Raji (cell line): Measurements from ENCODE around the gene DDX3X.

Experiments
- POLR2A ChIP-seq: IDR thresholded peaks from 2 replicates; pipeline ENCODE4 v1.6.1; 2011; ENCODE audit warnings: low read depth, low read length, control low read depth; ENCODE audit not compliant: insufficient read depth

Gene DDX3X

GRCh38 chrX:41333744-41334362 lies at the start of gene DDX3X:
Gene DDX3X (plus strand): TSS chrX:41334162. CDS start chrX:41334253, 91 bp downstream.
- TF ChIP-seq POLR2A = peak; percentile 99

- TF ChIP-seq POLR2A = no peak
These were observed 45.3 kb upstream of the DDX3X start for GRCh38 chrX:41288641-41289040.

- TF ChIP-seq POLR2A = no peak
These were observed 44.9 kb upstream of the DDX3X start for GRCh38 chrX:41289095-41289494.

DNA sequence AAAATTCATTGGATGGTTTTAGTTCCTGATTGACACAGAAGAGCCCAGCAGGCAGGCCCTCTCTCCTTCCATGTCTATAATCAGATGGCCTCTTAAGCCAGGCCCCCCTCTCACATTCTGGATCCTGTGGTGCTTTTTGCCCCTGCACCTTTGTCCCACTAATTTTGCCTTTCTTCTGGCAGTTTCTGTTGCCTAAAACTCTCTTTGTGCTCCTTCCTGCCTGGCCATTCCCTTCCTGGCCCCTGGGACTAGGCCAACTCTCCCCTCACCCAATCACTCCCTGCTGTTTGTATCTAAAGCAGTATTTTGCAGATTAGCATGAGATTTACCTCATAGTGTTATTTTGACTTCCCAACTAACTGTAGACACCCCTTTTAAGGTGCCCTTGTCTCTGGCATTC lies 42.7 kb upstream of the DDX3X start:
- TF ChIP-seq POLR2A = no peak

DNA sequence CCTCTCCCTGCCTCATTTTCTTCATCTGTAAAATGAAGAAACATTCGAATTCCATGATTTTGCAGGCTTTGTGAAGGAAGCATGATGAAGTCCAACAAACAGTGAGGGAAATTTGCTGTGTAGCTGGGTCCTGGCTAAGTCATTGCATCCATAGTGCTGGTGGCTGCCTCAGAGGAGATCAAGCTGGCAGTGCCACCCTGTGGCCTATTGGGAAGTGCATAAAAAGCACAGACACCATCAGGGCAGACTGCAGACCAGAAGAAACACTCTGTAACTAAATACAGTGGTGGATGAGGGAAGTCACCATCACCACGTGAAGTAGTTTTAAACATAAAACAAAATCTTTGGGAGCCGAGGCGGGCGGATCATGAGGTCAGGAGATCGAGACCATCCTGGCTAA lies 40.7 kb upstream of the DDX3X start:
- TF ChIP-seq POLR2A = no peak

GRCh38 chrX:41300758-41301437 lies 33.1 kb upstream of the DDX3X start:
- TF ChIP-seq POLR2A = no peak

DNA sequence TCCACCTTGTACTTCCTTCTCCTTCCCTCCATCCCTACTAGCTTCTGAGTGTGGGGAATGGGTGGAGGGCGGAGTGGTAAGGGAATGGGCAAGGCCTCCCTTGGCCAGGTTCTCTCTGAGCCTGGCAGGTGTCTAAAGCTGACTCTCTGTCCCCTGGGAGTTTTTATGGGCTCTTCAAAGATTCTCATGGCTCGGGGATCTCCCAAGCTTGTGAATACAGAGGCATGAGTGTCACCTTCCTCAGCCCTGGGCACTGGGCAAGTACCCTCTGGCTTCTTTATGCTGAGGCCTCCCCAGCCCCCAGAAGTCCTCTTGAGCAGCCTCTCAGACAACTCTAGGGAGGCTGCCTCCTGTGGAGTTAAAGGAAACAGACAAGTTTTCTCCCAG lies 32.5 kb upstream of the DDX3X start:
- TF ChIP-seq POLR2A = no peak

DNA sequence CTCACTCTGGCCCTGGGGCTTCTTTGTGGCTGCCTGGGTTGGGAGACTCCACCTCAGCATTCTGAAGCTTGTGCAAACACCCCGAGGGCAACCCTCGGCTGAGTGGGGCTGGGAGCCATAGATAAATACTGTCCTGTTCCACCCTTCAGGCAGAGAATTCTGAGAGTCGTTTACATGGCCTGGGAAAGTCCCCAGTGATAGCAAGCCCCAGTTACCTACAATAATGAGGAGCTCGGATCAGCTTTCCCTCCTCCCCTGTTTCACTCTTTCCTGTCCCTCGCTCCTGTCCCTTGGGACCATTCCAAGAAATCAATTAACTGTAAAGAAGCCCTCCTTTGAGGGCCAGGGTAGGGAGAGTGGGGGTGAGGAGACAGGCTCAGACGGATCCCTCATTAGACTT lies 31.6 kb upstream of the DDX3X start:
- no peak for TF ChIP-seq POLR2A

GRCh38 chrX:41303013-41303412 lies 30.9 kb upstream of the DDX3X start:
- TF ChIP-seq POLR2A = no peak

- TF ChIP-seq POLR2A = no peak
These were observed 29.8 kb upstream of the DDX3X start for GRCh38 chrX:41304178-41304577.

GRCh38 chrX:41308884-41309647 lies 24.9 kb upstream of the DDX3X start:
- no peak for TF ChIP-seq POLR2A

DNA sequence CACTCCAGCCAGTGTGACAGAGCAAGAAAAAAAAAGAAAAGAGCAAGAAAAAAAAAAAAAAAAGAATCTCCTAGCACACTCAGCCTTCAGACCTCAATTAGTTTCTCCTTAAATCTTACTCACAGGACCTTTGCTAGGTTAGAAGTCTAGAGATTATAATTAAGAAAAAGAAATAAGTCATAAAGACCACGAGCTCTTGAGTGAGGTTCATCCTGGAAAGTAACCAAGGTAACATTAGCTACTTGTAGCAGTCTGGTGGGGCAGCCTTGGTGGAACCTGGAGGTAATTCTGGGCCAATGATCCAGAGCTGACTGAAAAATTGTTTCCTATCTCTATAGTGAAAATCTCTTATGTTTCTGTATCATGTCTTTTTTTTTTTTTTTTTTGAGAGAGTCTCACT lies 21.2 kb upstream of the DDX3X start:
- no peak for TF ChIP-seq POLR2A

GRCh38 chrX:41313419-41313818 lies 20.5 kb upstream of the DDX3X start:
- TF ChIP-seq POLR2A = no peak

DNA sequence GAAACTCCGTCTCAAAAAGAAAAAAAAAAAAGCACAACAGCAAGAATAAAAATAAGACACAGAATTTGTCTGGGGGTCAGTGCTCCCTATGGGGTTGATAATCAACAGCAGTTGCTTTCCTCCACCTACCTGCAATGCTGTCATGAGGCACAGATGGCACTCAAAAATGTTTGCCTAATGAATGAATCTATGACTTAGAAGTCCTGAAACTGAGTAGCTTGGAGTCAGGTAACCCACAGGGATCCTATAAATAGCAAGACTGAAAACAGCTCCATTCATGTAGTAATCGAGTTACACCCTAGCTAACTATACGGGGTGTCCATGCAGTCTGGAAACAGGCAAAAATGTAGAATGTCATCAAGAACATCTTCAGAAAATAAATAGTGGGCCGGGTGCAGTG lies 19.8 kb upstream of the DDX3X start:
- TF ChIP-seq POLR2A = no peak

DNA sequence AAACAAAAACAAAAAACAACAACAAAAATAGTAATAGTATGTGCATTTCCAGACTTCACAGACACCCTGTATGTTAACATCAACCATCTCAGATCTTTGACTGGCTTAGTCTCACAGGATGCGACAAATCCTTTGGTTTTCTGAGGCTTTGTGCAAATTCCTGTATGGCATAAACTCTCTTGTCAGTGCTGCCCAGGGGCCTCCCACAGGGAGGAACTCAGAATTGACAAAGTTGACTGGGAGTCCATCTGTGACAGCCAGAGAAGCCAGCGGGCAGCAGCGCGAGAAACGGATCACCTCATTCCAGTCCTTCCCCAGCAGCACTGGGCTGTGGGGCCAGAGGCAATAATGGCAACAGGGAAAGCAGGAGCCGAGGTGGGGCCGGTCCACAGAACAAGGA lies 19.1 kb upstream of the DDX3X start:
- no peak for TF ChIP-seq POLR2A
